Vagina (tissue), 2 donors: ENCODE data around the gene PDCD1LG2.

ENCODE experiments used
- CTCF ChIP-seq, 3 experiments: fragments of 450-650 bp in 2 of 3; fragments of 200-600 bp in 1 of 3; sonication (generic) in 1 of 3; IDR thresholded peaks; one replicate each; pipeline ENCODE4 v1.5.1; 2017 to 2019; ENCODE audit warnings: antibody characterized with exemption in 3 of 3, mild to moderate bottlenecking in 2 of 3, moderate library complexity in 2 of 3
- POLR2A ChIP-seq, 2 donors: fragments of 450-650 bp; IDR thresholded peaks; one replicate each; pipeline ENCODE4 v1.6.1; 2017; ENCODE audit warnings: antibody characterized with exemption in 2 of 2, mild to moderate bottlenecking in 2 of 2, moderate library complexity in 2 of 2
- POLR2AphosphoS5 ChIP-seq, 2 donors: sonication (generic); formaldehyde crosslinking; IDR thresholded peaks; one replicate each; pipeline ENCODE4 v1.9.0; 2017; ENCODE audit warnings: antibody characterized with exemption in 2 of 2, mild to moderate bottlenecking in 2 of 2, low read depth in 1 of 2; ENCODE audit not compliant: insufficient read depth in 1 of 2

- TF ChIP-seq CTCF (IDR thresholded peaks at IDR 0.05) (no peak), POLR2AphosphoS5 (IDR thresholded peaks at IDR 0.05; ENCODE audit: insufficient read depth in 1 of 2, low read depth in 1 of 2) (no peak), POLR2A (IDR thresholded peaks at IDR 0.05) (no peak)
Observed at GRCh38 chr9:5514617-5515260, 4.4 kb downstream of the PDCD1LG2 start.
